Fibroblast of lung (primary cell): ENCODE results near the gene RNF225. TPM values are rescaled to one million over a fixed set of nuclear protein-coding genes. Genes with fewer than 3 reads are reported as not detected.
A peak's percentile ranks its signal among the peaks of the same experiment; 100 is the strongest.
"Not testable (repeated sequence)": the region's sequence is repeated elsewhere in the genome, so short reads cannot be mapped to it uniquely, and the experiment has no call there.

Experiments used
- DNase-seq, 2 donors: peaks; one replicate each; pipeline versions ENCODE4 v3.0.0 to v3.0.0-alpha.2; 2010; ENCODE audit warnings: low read depth in 2 of 2
- H2AFZ ChIP-seq: 2 replicates; pipeline ENCODE4 v1.5.1; 2012; ENCODE audit warnings: low read length, control low read depth, inconsistent platforms
- H3K27ac ChIP-seq: 2 replicates; pipeline ENCODE4 v1.5.1; 2011; ENCODE audit warnings: low read length, control low read depth; ENCODE audit not compliant: insufficient read depth
- H3K27me3 ChIP-seq: 2 replicates; pipeline ENCODE4 v1.5.1; 2011; ENCODE audit warnings: mild to moderate bottlenecking, low read length; ENCODE audit not compliant: control insufficient read depth, insufficient read depth
- H3K36me3 ChIP-seq: 2 replicates; pipeline ENCODE4 v1.5.1; 2011; ENCODE audit warnings: low read length; ENCODE audit not compliant: control insufficient read depth, insufficient read depth
- H3K4me1 ChIP-seq: 2 replicates; pipeline ENCODE4 v1.5.1; 2011; ENCODE audit warnings: low read length; ENCODE audit not compliant: control insufficient read depth, insufficient read depth; ENCODE audit errors: extremely low read depth
- H3K4me2 ChIP-seq: 2 replicates; pipeline ENCODE4 v1.5.1; 2011; ENCODE audit warnings: low read length, control low read depth; ENCODE audit not compliant: insufficient read depth; ENCODE audit errors: extremely low read depth
- H3K4me3 ChIP-seq, 4 experiments: fragments of 200-600 bp in 1 of 4; sonication (generic) in 1 of 4; replicated peaks in 1 of 4; 2 replicates each; pipeline ENCODE4 v1.5.1; 2011 to 2016; ENCODE audit warnings: low read length in 4 of 4, low read depth in 3 of 4, mild to moderate bottlenecking in 3 of 4, control low read depth in 2 of 4, inconsistent platforms in 1 of 4, mixed read lengths in 1 of 4; ENCODE audit not compliant: insufficient read depth in 1 of 4; ENCODE audit errors: control extremely low read depth in 1 of 4
- H3K79me2 ChIP-seq: 2 replicates; pipeline ENCODE4 v1.5.1; 2012; ENCODE audit warnings: mild to moderate bottlenecking, low read length, inconsistent platforms; ENCODE audit not compliant: control insufficient read depth, insufficient read depth
- H3K9ac ChIP-seq: 2 replicates; pipeline ENCODE4 v1.5.1; 2011; ENCODE audit warnings: mild to moderate bottlenecking, low read length, control low read depth; ENCODE audit not compliant: insufficient read depth
- H3K9me3 ChIP-seq: 2 replicates; pipeline ENCODE4 v1.5.1; 2012; ENCODE audit warnings: low read depth, low read length; ENCODE audit not compliant: control insufficient read depth, insufficient read depth
- H4K20me1 ChIP-seq: 2 replicates; pipeline ENCODE4 v1.5.1; 2011; ENCODE audit warnings: low read length; ENCODE audit not compliant: control insufficient read depth, insufficient read depth; ENCODE audit errors: extremely low read depth
- CTCF ChIP-seq, 2 donors: IDR thresholded peaks in 1 of 2; conservative IDR thresholded peaks in 1 of 2; 1 replicate in 1 of 2; 2 replicates in 1 of 2; pipeline ENCODE4 v1.5.1; 2011 to 2012; ENCODE audit warnings: low read length in 2 of 2, control low read depth in 1 of 2, inconsistent platforms in 1 of 2, low read depth in 1 of 2, mild to moderate bottlenecking in 1 of 2
- EZH2 ChIP-seq: IDR thresholded peaks from 2 replicates; pipeline ENCODE4 v1.5.1; 2012; ENCODE audit warnings: low read length, control low read depth, mild to moderate bottlenecking; ENCODE audit errors: missing control alignments
- polyA plus RNA-seq, 2 donors: library from polyadenylated mRNA; depleted of rRNA in 1 of 2; stranded (reverse) in 1 of 2; unstranded in 1 of 2; fragments of >200 nt; gene quantifications; 2 replicates each; pipeline ENCODE4 v1.2.1, GENCODE V29; 2011 to 2012; ENCODE audit warnings: missing spikeins in 1 of 2
- total RNA-seq: library from RNA; depleted of rRNA; stranded (reverse); fragments of >200 nt; gene quantifications from 2 replicates; pipeline ENCODE4 v1.2.1, GENCODE V29; 2014

RNF225 gene
- total and polyA plus RNA-seq, 2 donors (not counting 1 experiment from before 2014, with no cell fraction given) = not detected

- Histone ChIP-seq H3K27me3 (no peaks in the 10 kb centered on the region), H2AFZ (peak within 1 kb of the TSS; percentile 94), H4K20me1 (no peaks in the 10 kb centered on the region), H3K4me3 (peak within 1 kb of the TSS; percentile 67 to 96 (median 79)), H3K9me3 (no peaks in the 10 kb centered on the region), H3K9ac (peak within 1 kb of the TSS; percentile 81), H3K27ac (peak within 1 kb of the TSS; percentile 91), H3K36me3 (peaks cover 6% of the 10 kb centered on the region), H3K4me2 (peak within 1 kb of the TSS; percentile 83), H3K4me1 (peaks cover 3% of the 10 kb centered on the region), H3K79me2 (peaks cover 12% of the 10 kb centered on the region)
- TF ChIP-seq EZH2 (no peak), CTCF (conservative IDR thresholded peaks at IDR 0.05 in 1 of 2, IDR thresholded peaks at IDR 0.05 in 1 of 2; ENCODE audit: low read depth in 1 of 2, low read length in 2 of 2) (no peak)
- DNase-seq = peak; percentile 100
Observed at GRCh38 chr19:58439576-58440554, 44.4 kb downstream of the RNF225 start, which contains the start of gene ZNF132. ZNF132 (minus strand) TSS chr19:58440153; CDS start chr19:58439821, 332 bp downstream.

GRCh38 chr19:58440556-58440955 lies 45.1 kb downstream of the RNF225 start:
- peak overlapping the region; percentile 60 for H3K9ac ChIP-seq
- peaks cover 4% of the 10 kb centered on the region for H3K36me3 ChIP-seq
- H3K27ac ChIP-seq = peak overlapping the region; percentile 91
- H3K4me1 ChIP-seq = peaks cover 3% of the 10 kb centered on the region
- H3K4me2 ChIP-seq = peak overlapping the region; percentile 83
- H2AFZ ChIP-seq = peak overlapping the region; percentile 94
- TF ChIP-seq CTCF (conservative IDR thresholded peaks at IDR 0.05 in 1 of 2, IDR thresholded peaks at IDR 0.05 in 1 of 2; ENCODE audit: low read depth in 1 of 2, low read length in 2 of 2) (no peak), EZH2 (no peak)
- no peaks in the 10 kb centered on the region for H3K9me3 ChIP-seq
- H3K27me3 ChIP-seq = no peaks in the 10 kb centered on the region
- H3K79me2 ChIP-seq = peaks cover 12% of the 10 kb centered on the region
- H3K4me3 ChIP-seq = peak overlapping the region; percentile 65 to 96 (median 74)
- H4K20me1 ChIP-seq = no peaks in the 10 kb centered on the region
- DNase-seq = no peak

DNA sequence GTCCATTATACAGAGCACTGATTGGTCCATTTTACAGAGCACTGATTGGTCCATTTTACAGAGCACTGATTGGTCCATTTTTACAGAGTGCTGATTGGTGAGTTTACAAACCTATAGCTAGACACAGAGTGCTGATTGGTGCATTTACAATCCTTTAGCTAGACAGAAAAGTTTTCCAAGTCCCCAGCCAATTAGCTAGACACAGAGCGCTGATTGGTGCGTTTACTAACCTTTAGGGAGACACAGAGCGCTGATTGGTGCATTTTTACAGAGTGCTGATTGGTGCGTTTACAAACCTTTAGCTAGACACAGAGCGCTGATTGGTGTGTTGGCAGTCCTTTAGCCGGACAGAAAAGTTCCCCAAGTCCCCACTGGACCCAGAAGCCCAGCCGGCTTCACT lies 47.5 kb downstream of the RNF225 start:
- not testable (repeated sequence) for H2AFZ ChIP-seq, H3K27ac ChIP-seq, H4K20me1 ChIP-seq, H3K36me3 ChIP-seq, H3K4me3 ChIP-seq, H3K9me3 ChIP-seq, H3K27me3 ChIP-seq, DNase-seq, H3K4me1 ChIP-seq, H3K9ac ChIP-seq, H3K4me2 ChIP-seq
- H3K79me2 ChIP-seq = peaks cover 12% of the 10 kb centered on the region

Other genes with a start within 250 kb of the RNF225 start
- 17.2 and 21.1 TPM in 2 replicates for gene ZNF329, start 244.9 kb upstream of the RNF225 start, total RNA-seq
- 6.3 and 6.8 TPM in 2 replicates for gene ZNF329, start 244.9 kb upstream of the RNF225 start, polyA plus RNA-seq
- 25.4 and 37.5 TPM in 2 replicates for gene ZNF274, start 212.6 kb upstream of the RNF225 start, total RNA-seq
- 12.8 and 13.9 TPM in 2 replicates for gene ZNF274, start 212.6 kb upstream of the RNF225 start, polyA plus RNA-seq
- gene ZNF544, start 166.7 kb upstream of the RNF225 start, total RNA-seq = 34.4 and 40.8 TPM in 2 replicates
- gene ZNF544, start 166.7 kb upstream of the RNF225 start, polyA plus RNA-seq = 17.6 and 22.0 TPM in 2 replicates
- 4.9 and 5.6 TPM in 2 replicates for gene ZNF8, start 116.7 kb upstream of the RNF225 start, total RNA-seq
- 2.3 and 2.6 TPM in 2 replicates for gene ZNF8, start 116.7 kb upstream of the RNF225 start, polyA plus RNA-seq
- 20.0 and 25.6 TPM in 2 replicates for gene ERVK3-1, start 90.3 kb upstream of the RNF225 start, total RNA-seq
- 36.6 and 44.7 TPM in 2 replicates for gene ERVK3-1, start 90.3 kb upstream of the RNF225 start, polyA plus RNA-seq
- 2.3 and 3.0 TPM in 2 replicates for gene ZSCAN22, start 68.7 kb upstream of the RNF225 start, total RNA-seq
- 2.8 and 3.0 TPM in 2 replicates for gene ZSCAN22, start 68.7 kb upstream of the RNF225 start, polyA plus RNA-seq
- gene A1BG, start 42.2 kb upstream of the RNF225 start, total RNA-seq = 3.3 and 12.6 TPM in 2 replicates
- 5.0 and 8.3 TPM in 2 replicates for gene A1BG, start 42.2 kb upstream of the RNF225 start, polyA plus RNA-seq
- gene ZNF497, start 32.9 kb upstream of the RNF225 start, total RNA-seq = 1.5 and 2.5 TPM in 2 replicates
- 0.03 and 0.05 TPM in 2 replicates for gene ZNF497, start 32.9 kb upstream of the RNF225 start, polyA plus RNA-seq
- 1.5 and 1.8 TPM in 2 replicates for gene ZNF837, start 14.6 kb upstream of the RNF225 start, total RNA-seq
- 0.18 and 0.27 TPM in 2 replicates for gene ZNF837, start 14.6 kb upstream of the RNF225 start, polyA plus RNA-seq
- gene RPS5, start 8.4 kb upstream of the RNF225 start, total RNA-seq = 2,126 and 2,800 TPM in 2 replicates
- 1,173 and 1,532 TPM in 2 replicates for gene RPS5, start 8.4 kb upstream of the RNF225 start, polyA plus RNA-seq
- 16.9 and 18.8 TPM in 2 replicates for gene ZNF584, start 13.0 kb downstream of the RNF225 start, total RNA-seq
- 11.7 and 14.6 TPM in 2 replicates for gene ZNF584, start 13.0 kb downstream of the RNF225 start, polyA plus RNA-seq
- gene ZNF132, start 44.5 kb downstream of the RNF225 start, total RNA-seq = 9.5 and 14.5 TPM in 2 replicates
- 2.2 and 4.1 TPM in 2 replicates for gene ZNF132, start 44.5 kb downstream of the RNF225 start, polyA plus RNA-seq
- gene ZNF324B, start 56.0 kb downstream of the RNF225 start, total RNA-seq = 8.9 and 9.0 TPM in 2 replicates
- gene ZNF324B, start 56.0 kb downstream of the RNF225 start, polyA plus RNA-seq = 2.1 and 2.5 TPM in 2 replicates
- 11.8 and 14.2 TPM in 2 replicates for gene ZNF324, start 71.4 kb downstream of the RNF225 start, total RNA-seq
- 3.9 and 4.1 TPM in 2 replicates for gene ZNF324, start 71.4 kb downstream of the RNF225 start, polyA plus RNA-seq
- gene ZNF446, start 80.7 kb downstream of the RNF225 start, total RNA-seq = 8.2 and 9.4 TPM in 2 replicates
- 2.4 and 2.5 TPM in 2 replicates for gene ZNF446, start 80.7 kb downstream of the RNF225 start, polyA plus RNA-seq
- gene SLC27A5, start 116.3 kb downstream of the RNF225 start, total RNA-seq = 6.7 and 10.1 TPM in 2 replicates
- 5.2 and 7.3 TPM in 2 replicates for gene SLC27A5, start 116.3 kb downstream of the RNF225 start, polyA plus RNA-seq
- 4.9 and 5.9 TPM in 2 replicates for gene ZBTB45, start 124.2 kb downstream of the RNF225 start, total RNA-seq
- 3.1 and 4.3 TPM in 2 replicates for gene ZBTB45, start 124.2 kb downstream of the RNF225 start, polyA plus RNA-seq
- 293 and 325 TPM in 2 replicates for gene TRIM28, start 148.4 kb downstream of the RNF225 start, total RNA-seq
- gene TRIM28, start 148.4 kb downstream of the RNF225 start, polyA plus RNA-seq = 160 and 273 TPM in 2 replicates
- gene CHMP2A, start 159.4 kb downstream of the RNF225 start, total RNA-seq = 146 and 167 TPM in 2 replicates
- 215 and 269 TPM in 2 replicates for gene CHMP2A, start 159.4 kb downstream of the RNF225 start, polyA plus RNA-seq
- gene UBE2M, start 163.0 kb downstream of the RNF225 start, total RNA-seq = 52.6 and 73.7 TPM in 2 replicates
- gene UBE2M, start 163.0 kb downstream of the RNF225 start, polyA plus RNA-seq = 73.6 and 99.9 TPM in 2 replicates
- 13.9 and 14.9 TPM in 2 replicates for gene MZF1, start 177.7 kb downstream of the RNF225 start, total RNA-seq
- 3.0 and 4.1 TPM in 2 replicates for gene MZF1, start 177.7 kb downstream of the RNF225 start, polyA plus RNA-seq